ENCODE results near the gene CNTNAP2.

GRCh38 chr7:146557971-146558469 is 441.4 kb downstream of the CNTNAP2 start:
- TF ChIP-seq, protein P1, sequence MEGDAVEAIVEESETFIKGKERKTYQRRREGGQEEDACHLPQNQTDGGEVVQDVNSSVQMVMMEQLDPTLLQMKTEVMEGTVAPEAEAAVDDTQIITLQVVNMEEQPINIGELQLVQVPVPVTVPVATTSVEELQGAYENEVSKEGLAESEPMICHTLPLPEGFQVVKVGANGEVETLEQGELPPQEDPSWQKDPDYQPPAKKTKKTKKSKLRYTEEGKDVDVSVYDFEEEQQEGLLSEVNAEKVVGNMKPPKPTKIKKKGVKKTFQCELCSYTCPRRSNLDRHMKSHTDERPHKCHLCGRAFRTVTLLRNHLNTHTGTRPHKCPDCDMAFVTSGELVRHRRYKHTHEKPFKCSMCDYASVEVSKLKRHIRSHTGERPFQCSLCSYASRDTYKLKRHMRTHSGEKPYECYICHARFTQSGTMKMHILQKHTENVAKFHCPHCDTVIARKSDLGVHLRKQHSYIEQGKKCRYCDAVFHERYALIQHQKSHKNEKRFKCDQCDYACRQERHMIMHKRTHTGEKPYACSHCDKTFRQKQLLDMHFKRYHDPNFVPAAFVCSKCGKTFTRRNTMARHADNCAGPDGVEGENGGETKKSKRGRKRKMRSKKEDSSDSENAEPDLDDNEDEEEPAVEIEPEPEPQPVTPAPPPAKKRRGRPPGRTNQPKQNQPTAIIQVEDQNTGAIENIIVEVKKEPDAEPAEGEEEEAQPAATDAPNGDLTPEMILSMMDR (conservative IDR thresholded peaks at IDR 0.05; ENCODE audit: low read length) = no peak
- no peak for TF ChIP-seq EZH2phosphoT487 (IDR thresholded peaks at IDR 0.05; ENCODE audit: borderline replicate concordance, low read depth, low read length)
